OCI-LY1 (cell line): Measurements from ENCODE around the gene COL23A1.
"Not testable (repeated sequence)": the region's sequence is repeated elsewhere in the genome, so short reads cannot be mapped to it uniquely, and the experiment has no call there.

Experiments used
- H2AFZ ChIP-seq: fragments of 200-600 bp; sonication (generic), shearing (Covaris generic); 2 replicates; pipeline ENCODE4 v1.6.0; 2014; ENCODE audit warnings: antibody characterized with exemption, mild to moderate bottlenecking, low read length
- H3F3A ChIP-seq: fragments of 200-600 bp; sonication (generic), shearing (Covaris generic); 2 replicates; pipeline ENCODE4 v1.6.0; 2014; ENCODE audit warnings: mild to moderate bottlenecking, antibody characterized with exemption, low read length, moderate library complexity; ENCODE audit not compliant: insufficient read depth
- H3K27ac ChIP-seq: fragments of 200-600 bp; sonication (generic); 2 replicates; pipeline ENCODE4 v1.5.1; 2014; ENCODE audit warnings: low read length, mixed run types, mild to moderate bottlenecking, low read depth; ENCODE audit not compliant: poor library complexity, severe bottlenecking
- H3K27me3 ChIP-seq: fragments of 200-600 bp; sonication (generic); 2 replicates; pipeline ENCODE4 v1.6.0; 2014; ENCODE audit warnings: antibody characterized with exemption, mild to moderate bottlenecking, low read length, moderate library complexity; ENCODE audit not compliant: insufficient read depth
- H3K36me3 ChIP-seq: fragments of 200-600 bp; sonication (generic); 2 replicates; pipeline ENCODE4 v1.6.1; 2014; ENCODE audit warnings: mild to moderate bottlenecking, antibody characterized with exemption, low read length, moderate library complexity, mixed read lengths; ENCODE audit not compliant: insufficient read depth
- H3K4me1 ChIP-seq: fragments of 200-600 bp; sonication (generic); 2 replicates; pipeline ENCODE4 v1.5.1; 2014; ENCODE audit warnings: mild to moderate bottlenecking, low read length, moderate library complexity; ENCODE audit not compliant: insufficient read depth, severe bottlenecking
- H3K4me2 ChIP-seq: fragments of 200-600 bp; sonication (generic), shearing (Covaris generic); 2 replicates; pipeline ENCODE4 v1.6.1; 2014; ENCODE audit warnings: low read length
- H3K4me3 ChIP-seq: fragments of 200-600 bp; sonication (generic); 2 replicates; pipeline ENCODE4 v1.5.1; 2014; ENCODE audit warnings: low read length, low read depth, mild to moderate bottlenecking, mixed read lengths; ENCODE audit not compliant: poor library complexity, severe bottlenecking
- H3K79me2 ChIP-seq: fragments of 200-600 bp; shearing (Covaris generic); 2 replicates; pipeline ENCODE4 v1.6.1; 2016; ENCODE audit warnings: mixed run types, low read length, mixed read lengths; ENCODE audit not compliant: insufficient read depth
- H3K9ac ChIP-seq: fragments of 200-600 bp; sonication (generic), shearing (Covaris generic); 2 replicates; pipeline ENCODE4 v1.6.1; 2014; ENCODE audit warnings: mild to moderate bottlenecking, low read length, mixed read lengths
- H3K9me2 ChIP-seq: fragments of 200-600 bp; sonication (generic), shearing (Covaris generic); 2 replicates; pipeline ENCODE4 v1.6.1; 2014; ENCODE audit warnings: low read depth, mild to moderate bottlenecking, low read length, mixed read lengths
- H3K9me3 ChIP-seq: fragments of 200-600 bp; shearing (Covaris generic); 2 replicates; pipeline ENCODE4 v1.6.1; 2014; ENCODE audit warnings: low read length, mixed read lengths
- H4K20me1 ChIP-seq: fragments of 200-600 bp; sonication (generic), shearing (Covaris generic); 2 replicates; pipeline ENCODE4 v1.6.0; 2016; ENCODE audit warnings: mild to moderate bottlenecking, low read length; ENCODE audit not compliant: insufficient read depth
- CTCF ChIP-seq: fragments of 200-600 bp; sonication (generic), shearing (Covaris generic); IDR thresholded peaks from 2 replicates; pipeline ENCODE4 v1.5.1; 2017; ENCODE audit warnings: mild to moderate bottlenecking, antibody characterized with exemption, low read length, moderate library complexity, mixed read lengths
- EZH2 ChIP-seq: fragments of 200-600 bp; sonication (generic), shearing (Covaris generic); IDR thresholded peaks from 2 replicates; pipeline ENCODE4 v1.8.0; 2017; ENCODE audit warnings: borderline replicate concordance, mixed run types, mild to moderate bottlenecking, antibody characterized with exemption, low read length, moderate library complexity, mixed read lengths

COL23A1 gene

GRCh38 chr5:178488696-178489095, 101.5 kb downstream of the COL23A1 start:
- H4K20me1 ChIP-seq: no peaks in the 10 kb centered on the region
- no peak overlapping the region for H3K27ac ChIP-seq
- no peaks in the 10 kb centered on the region; the same call in 1 of the 2 replicates for H3K27me3 ChIP-seq
- no peaks in the 10 kb centered on the region for H3K79me2 ChIP-seq
- H3F3A ChIP-seq: no peaks in the 10 kb centered on the region
- H3K4me2 ChIP-seq: no peak overlapping the region
- no peaks in the 10 kb centered on the region for H3K9me3 ChIP-seq
- no peak overlapping the region for H2AFZ ChIP-seq
- H3K4me1 ChIP-seq: no peaks in the 10 kb centered on the region
- no peaks in the 10 kb centered on the region for H3K36me3 ChIP-seq
- TF ChIP-seq CTCF (no peak), EZH2 (no peak)
- no peaks in the 10 kb centered on the region for H3K9me2 ChIP-seq
- no peak overlapping the region for H3K4me3 ChIP-seq
- H3K9ac ChIP-seq: no peak overlapping the region

- H3K36me3 ChIP-seq: no peaks in the 10 kb centered on the region
- H3K4me2 ChIP-seq: no peak overlapping the region
Measured at GRCh38 chr5:178487911-178488600, 102.1 kb downstream of the COL23A1 start.

GRCh38 chr5:178486878-178487512, 103.2 kb downstream of the COL23A1 start:
- not testable (repeated sequence) for H3K9me2 ChIP-seq, H3K4me3 ChIP-seq, H3F3A ChIP-seq, H3K79me2 ChIP-seq, H4K20me1 ChIP-seq, H2AFZ ChIP-seq, H3K9me3 ChIP-seq, H3K4me1 ChIP-seq, H3K27me3 ChIP-seq, H3K36me3 ChIP-seq, H3K9ac ChIP-seq, H3K27ac ChIP-seq, H3K4me2 ChIP-seq

More at GRCh38 chr5:178487911-178488600, 102.1 kb downstream of the COL23A1 start:
- H3K27ac ChIP-seq: no peak overlapping the region
- H3K9ac ChIP-seq: no peak overlapping the region
- H3K4me3 ChIP-seq: no peak overlapping the region
- H2AFZ ChIP-seq: no peak overlapping the region
- TF ChIP-seq EZH2 (no peak), CTCF (no peak)
- H3K4me1 ChIP-seq: no peaks in the 10 kb centered on the region
- no peaks in the 10 kb centered on the region for H3F3A ChIP-seq
- no peaks in the 10 kb centered on the region for H3K9me3 ChIP-seq
- no peaks in the 10 kb centered on the region for H3K9me2 ChIP-seq
- H3K79me2 ChIP-seq: no peaks in the 10 kb centered on the region
- H3K27me3 ChIP-seq: no peaks in the 10 kb centered on the region; the same call in 1 of the 2 replicates
- no peaks in the 10 kb centered on the region for H4K20me1 ChIP-seq
